PC-3 (cell line): ENCODE results near the gene ANGPTL1.

Experiments
- EZH2phosphoT487 ChIP-seq: fragments of 300-600 bp; sonication (generic); IDR thresholded peaks from 2 replicates; pipeline ENCODE4 v1.6.1; 2018; ENCODE audit warnings: mild to moderate bottlenecking, antibody characterized with exemption, low read length, borderline replicate concordance
- TF ChIP-seq, protein P1 (sequence below): fragments of 300-600 bp; sonication (generic); conservative IDR thresholded peaks from 2 replicates; pipeline ENCODE4 v1.5.1; 2017; ENCODE audit warnings: antibody characterized with exemption, low read depth, mild to moderate bottlenecking, low read length

DNA sequence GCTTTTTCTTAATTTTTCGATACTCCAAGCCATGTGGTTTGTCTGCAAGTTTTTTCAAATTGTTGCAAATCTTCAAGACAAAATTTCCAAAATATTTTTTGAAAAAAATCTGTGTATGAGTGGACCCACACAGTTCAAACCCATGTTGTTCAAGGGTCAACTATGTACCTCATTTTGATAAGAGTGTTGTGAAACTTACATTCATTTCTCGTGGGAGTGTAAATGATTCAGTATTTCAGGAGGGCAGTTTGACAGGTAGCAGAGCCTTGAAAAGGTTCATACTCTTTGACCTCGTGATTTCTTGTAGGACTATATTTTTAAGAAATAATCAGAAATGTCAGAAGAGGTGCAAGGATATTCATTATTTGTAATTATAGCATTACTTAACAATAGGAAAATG lies 68.0 kb downstream of the ANGPTL1 start:
- TF ChIP-seq, protein P1, sequence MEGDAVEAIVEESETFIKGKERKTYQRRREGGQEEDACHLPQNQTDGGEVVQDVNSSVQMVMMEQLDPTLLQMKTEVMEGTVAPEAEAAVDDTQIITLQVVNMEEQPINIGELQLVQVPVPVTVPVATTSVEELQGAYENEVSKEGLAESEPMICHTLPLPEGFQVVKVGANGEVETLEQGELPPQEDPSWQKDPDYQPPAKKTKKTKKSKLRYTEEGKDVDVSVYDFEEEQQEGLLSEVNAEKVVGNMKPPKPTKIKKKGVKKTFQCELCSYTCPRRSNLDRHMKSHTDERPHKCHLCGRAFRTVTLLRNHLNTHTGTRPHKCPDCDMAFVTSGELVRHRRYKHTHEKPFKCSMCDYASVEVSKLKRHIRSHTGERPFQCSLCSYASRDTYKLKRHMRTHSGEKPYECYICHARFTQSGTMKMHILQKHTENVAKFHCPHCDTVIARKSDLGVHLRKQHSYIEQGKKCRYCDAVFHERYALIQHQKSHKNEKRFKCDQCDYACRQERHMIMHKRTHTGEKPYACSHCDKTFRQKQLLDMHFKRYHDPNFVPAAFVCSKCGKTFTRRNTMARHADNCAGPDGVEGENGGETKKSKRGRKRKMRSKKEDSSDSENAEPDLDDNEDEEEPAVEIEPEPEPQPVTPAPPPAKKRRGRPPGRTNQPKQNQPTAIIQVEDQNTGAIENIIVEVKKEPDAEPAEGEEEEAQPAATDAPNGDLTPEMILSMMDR: no peak
- no peak for TF ChIP-seq EZH2phosphoT487
